D721Med (cell line): ENCODE results near the gene DCUN1D4.

Source experiments
- DNase-seq: peaks from one replicate; pipeline ENCODE4 v3.0.0; 2011; ENCODE audit warnings: low spot score; ENCODE audit not compliant: insufficient read length
- FAIRE-seq: peaks from 2 replicates; lab custom pipeline; 2011; peaks lifted over from hg19 to GRCh38; lab: Jason Lieb, UNC
- CTCF ChIP-seq: IDR thresholded peaks from 2 replicates; pipeline ENCODE4 v1.5.1; 2012; ENCODE audit warnings: mild to moderate bottlenecking, control low read depth; ENCODE audit not compliant: insufficient read depth; ENCODE audit errors: missing control alignments

The DCUN1D4 gene

GRCh38 chr4:51894059-51894645, 51.2 kb downstream of the DCUN1D4 start:
- no peak for TF ChIP-seq CTCF
- FAIRE-seq (no peak), DNase-seq (no peak)

GRCh38 chr4:51895158-51895557, 52.2 kb downstream of the DCUN1D4 start:
- no peak for TF ChIP-seq CTCF
- no peak for FAIRE-seq
- no peak for DNase-seq

- peak; percentile 53 for FAIRE-seq
- no peak for DNase-seq
- TF ChIP-seq CTCF: peak; percentile 73
Observed at GRCh38 chr4:51895816-51896408, 53.0 kb downstream of the DCUN1D4 start.

GRCh38 chr4:51901363-51901762, 58.4 kb downstream of the DCUN1D4 start:
- no peak for TF ChIP-seq CTCF
- FAIRE-seq: no peak
- DNase-seq: no peak

- no peak for TF ChIP-seq CTCF
- FAIRE-seq (no peak), DNase-seq (no peak)
Observed at GRCh38 chr4:51906167-51906958, 63.4 kb downstream of the DCUN1D4 start.

- no peak for DNase-seq
- no peak for FAIRE-seq
- TF ChIP-seq CTCF: no peak
Observed at GRCh38 chr4:51907006-51907669, 64.2 kb downstream of the DCUN1D4 start.
